IPS-18c (cell line): ENCODE measurements around the gene SLC8A2.
A peak's percentile ranks its signal among the peaks of the same experiment; 100 is the strongest.
"Not testable (repeated sequence)": the region's sequence is repeated elsewhere in the genome, so short reads cannot be mapped to it uniquely, and the experiment has no call there.

Source experiments
- H3K4me3 ChIP-seq: 2 replicates; pipeline ENCODE4 v1.7.0; 2013; ENCODE audit warnings: low read depth, mild to moderate bottlenecking, low read length, moderate library complexity; ENCODE audit not compliant: insufficient read depth
- H3K9me3 ChIP-seq: one replicate; pipeline ENCODE4 v1.6.1; 2013; ENCODE audit warnings: mild to moderate bottlenecking, low read length, moderate library complexity; ENCODE audit not compliant: control insufficient read depth, insufficient read depth

Gene SLC8A2

GRCh38 chr19:47415953-47416642 is 55.6 kb downstream of the SLC8A2 start:
- Histone ChIP-seq H3K4me3 (no peak overlapping the region), H3K9me3 (peaks cover 2% of the 10 kb centered on the region)

GRCh38 chr19:47414469-47414868 is 57.2 kb downstream of the SLC8A2 start:
- peaks cover 2% of the 10 kb centered on the region for H3K9me3 ChIP-seq

GRCh38 chr19:47413941-47414340 is 57.8 kb downstream of the SLC8A2 start:
- no peak overlapping the region for H3K4me3 ChIP-seq
- H3K9me3 ChIP-seq, result peaks cover 2% of the 10 kb centered on the region

More at GRCh38 chr19:47414469-47414868, 57.2 kb downstream of the SLC8A2 start:
- H3K4me3 ChIP-seq, result no peak overlapping the region

GRCh38 chr19:47411696-47412095 is 60.0 kb downstream of the SLC8A2 start:
- not testable (repeated sequence) for H3K4me3 ChIP-seq, H3K9me3 ChIP-seq

GRCh38 chr19:47411101-47411500 is 60.6 kb downstream of the SLC8A2 start:
- H3K9me3 ChIP-seq, result peaks cover 2% of the 10 kb centered on the region
- H3K4me3 ChIP-seq, result no peak overlapping the region

- H3K9me3 ChIP-seq, result peaks cover 2% of the 10 kb centered on the region
- H3K4me3 ChIP-seq, result no peak overlapping the region
These were observed 63.3 kb downstream of the SLC8A2 start for GRCh38 chr19:47408156-47408938.

- no peak overlapping the region for H3K4me3 ChIP-seq
- H3K9me3 ChIP-seq, result peaks cover 2% of the 10 kb centered on the region
These were observed 64.3 kb downstream of the SLC8A2 start for GRCh38 chr19:47407417-47407774.

GRCh38 chr19:47406711-47407416 is 64.8 kb downstream of the SLC8A2 start:
- H3K9me3 ChIP-seq, result peaks cover 2% of the 10 kb centered on the region
- H3K4me3 ChIP-seq, result peak overlapping the region; percentile 47

- no peaks in the 10 kb centered on the region for H3K9me3 ChIP-seq
- no peak overlapping the region for H3K4me3 ChIP-seq
These were observed 65.8 kb downstream of the SLC8A2 start for GRCh38 chr19:47405854-47406417.

GRCh38 chr19:47405197-47405550 is 66.5 kb downstream of the SLC8A2 start:
- Histone ChIP-seq H3K9me3 (no peaks in the 10 kb centered on the region), H3K4me3 (no peak overlapping the region)

- no peak overlapping the region for H3K4me3 ChIP-seq
- H3K9me3 ChIP-seq, result no peaks in the 10 kb centered on the region
These were observed 67.1 kb downstream of the SLC8A2 start for GRCh38 chr19:47404334-47405196.

GRCh38 chr19:47402504-47402903 is 69.2 kb downstream of the SLC8A2 start:
- Histone ChIP-seq H3K4me3 (no peak overlapping the region), H3K9me3 (no peaks in the 10 kb centered on the region)

- no peak overlapping the region for H3K4me3 ChIP-seq
- no peaks in the 10 kb centered on the region for H3K9me3 ChIP-seq
These were observed 72.7 kb downstream of the SLC8A2 start for GRCh38 chr19:47398707-47399597.

- Histone ChIP-seq H3K9me3 (no peaks in the 10 kb centered on the region), H3K4me3 (no peak overlapping the region)
These were observed 80.0 kb downstream of the SLC8A2 start for GRCh38 chr19:47391510-47392223.
